ENCODE data around the gene UBA5.

The UBA5 gene

GRCh38 chr3:132642539-132642847, 17.6 kb upstream of the UBA5 start:
- Histone ChIP-seq H3K27ac (ENCODE audit: low read depth, low read length) (no peak overlapping the region), H3K9ac (ENCODE audit: low read length) (no peak overlapping the region), H2BK5ac (ENCODE audit: low read length) (no peak overlapping the region), H4K5ac (ENCODE audit: low read length) (no peak overlapping the region), H3K4me2 (ENCODE audit: low read length) (no peak overlapping the region), H3K79me1 (ENCODE audit: low read length) (no peaks in the 10 kb centered on the region), H2AK5ac (ENCODE audit: low read length) (no peak overlapping the region), H3K4me3 (ENCODE audit: low read length) (no peak overlapping the region), H3K23ac (ENCODE audit: low read length) (no peak overlapping the region), H3K4ac (ENCODE audit: low read depth, low read length) (no peak overlapping the region), H3K18ac (ENCODE audit: low read length) (no peak overlapping the region), H2BK120ac (ENCODE audit: low read depth, low read length) (no peak overlapping the region), H2BK15ac (replicated peaks; ENCODE audit: low read depth) (no peak overlapping the region), H3K56ac (ENCODE audit: low read length) (no peak overlapping the region), H4K8ac (ENCODE audit: low read depth, low read length) (no peak overlapping the region), H3K36me3 (ENCODE audit: control insufficient read depth, insufficient read depth, low read length) (no peaks in the 10 kb centered on the region), H3K79me2 (ENCODE audit: control insufficient read depth, insufficient read depth, low read length) (no peaks in the 10 kb centered on the region), H3K27me3 (ENCODE audit: insufficient read depth, low read length, poor library complexity) (no peaks in the 10 kb centered on the region), H3K4me1 (ENCODE audit: control insufficient read depth, low read depth, low read length) (no peaks in the 10 kb centered on the region)
- WGBS (ENCODE audit: extremely low coverage, insufficient coverage, low lambda C conversion rate) = no CpG with 5 or more reads among the region's 2 CpGs
- DNase-seq = no peak

- no peak overlapping the region for H3K4me2 ChIP-seq (ENCODE audit: low read length)
- H4K8ac ChIP-seq (ENCODE audit: low read depth, low read length) = no peak overlapping the region
- H3K23ac ChIP-seq (ENCODE audit: low read length) = no peak overlapping the region
- H2BK120ac ChIP-seq (ENCODE audit: low read depth, low read length) = no peak overlapping the region
- no peaks in the 10 kb centered on the region for H3K79me2 ChIP-seq (ENCODE audit: control insufficient read depth, insufficient read depth, low read length)
- H3K27ac ChIP-seq (ENCODE audit: low read depth, low read length) = no peak overlapping the region
- H3K4ac ChIP-seq (ENCODE audit: low read depth, low read length) = no peak overlapping the region
- no peak overlapping the region for H4K5ac ChIP-seq (ENCODE audit: low read length)
- H3K36me3 ChIP-seq (ENCODE audit: control insufficient read depth, insufficient read depth, low read length) = no peaks in the 10 kb centered on the region
- no CpG with 5 or more reads among the region's 2 CpGs for WGBS (ENCODE audit: extremely low coverage, insufficient coverage, low lambda C conversion rate)
- H3K79me1 ChIP-seq (ENCODE audit: low read length) = no peaks in the 10 kb centered on the region
- H3K9ac ChIP-seq (ENCODE audit: low read length) = no peak overlapping the region
- H2AK5ac ChIP-seq (ENCODE audit: low read length) = no peak overlapping the region
- no peak overlapping the region for H3K18ac ChIP-seq (ENCODE audit: low read length)
- H3K27me3 ChIP-seq (ENCODE audit: insufficient read depth, low read length, poor library complexity) = no peaks in the 10 kb centered on the region
- no peak overlapping the region for H2BK5ac ChIP-seq (ENCODE audit: low read length)
- DNase-seq = no peak
- H3K4me1 ChIP-seq (ENCODE audit: control insufficient read depth, low read depth, low read length) = no peaks in the 10 kb centered on the region
- H3K56ac ChIP-seq (ENCODE audit: low read length) = no peak overlapping the region
- no peak overlapping the region for H3K4me3 ChIP-seq (ENCODE audit: low read length)
- no peak overlapping the region for H2BK15ac ChIP-seq (replicated peaks; ENCODE audit: low read depth)
Measured at GRCh38 chr3:132643366-132643765, 16.8 kb upstream of the UBA5 start.

GRCh38 chr3:132645058-132645457, 15.1 kb upstream of the UBA5 start:
- Histone ChIP-seq H3K4ac (ENCODE audit: low read depth, low read length) (no peak overlapping the region), H3K27me3 (ENCODE audit: insufficient read depth, low read length, poor library complexity) (no peaks in the 10 kb centered on the region), H3K27ac (ENCODE audit: low read depth, low read length) (no peak overlapping the region), H2BK15ac (replicated peaks; ENCODE audit: low read depth) (no peak overlapping the region), H3K56ac (ENCODE audit: low read length) (no peak overlapping the region), H2BK5ac (ENCODE audit: low read length) (no peak overlapping the region), H3K4me1 (ENCODE audit: control insufficient read depth, low read depth, low read length) (no peaks in the 10 kb centered on the region), H3K79me2 (ENCODE audit: control insufficient read depth, insufficient read depth, low read length) (no peaks in the 10 kb centered on the region), H3K18ac (ENCODE audit: low read length) (no peak overlapping the region), H3K79me1 (ENCODE audit: low read length) (no peaks in the 10 kb centered on the region), H2AK5ac (ENCODE audit: low read length) (no peak overlapping the region), H4K5ac (ENCODE audit: low read length) (no peak overlapping the region), H3K9ac (ENCODE audit: low read length) (no peak overlapping the region), H3K36me3 (ENCODE audit: control insufficient read depth, insufficient read depth, low read length) (no peaks in the 10 kb centered on the region), H3K4me3 (ENCODE audit: low read length) (no peak overlapping the region), H3K23ac (ENCODE audit: low read length) (no peak overlapping the region), H3K4me2 (ENCODE audit: low read length) (no peak overlapping the region), H2BK120ac (ENCODE audit: low read depth, low read length) (no peak overlapping the region), H4K8ac (ENCODE audit: low read depth, low read length) (no peak overlapping the region)
- no CpG with 5 or more reads among the region's 1 CpG for WGBS (ENCODE audit: extremely low coverage, insufficient coverage, low lambda C conversion rate)
- peak; percentile 84 for DNase-seq

- no peak overlapping the region for H3K9ac ChIP-seq (ENCODE audit: low read length)
- no peaks in the 10 kb centered on the region for H3K79me2 ChIP-seq (ENCODE audit: control insufficient read depth, insufficient read depth, low read length)
- no peak overlapping the region for H4K8ac ChIP-seq (ENCODE audit: low read depth, low read length)
- no peak for DNase-seq
- H3K56ac ChIP-seq (ENCODE audit: low read length) = no peak overlapping the region
- no CpG with 5 or more reads among the region's 1 CpG for WGBS (ENCODE audit: extremely low coverage, insufficient coverage, low lambda C conversion rate)
- H3K4ac ChIP-seq (ENCODE audit: low read depth, low read length) = no peak overlapping the region
- no peak overlapping the region for H3K23ac ChIP-seq (ENCODE audit: low read length)
- no peak overlapping the region for H3K4me3 ChIP-seq (ENCODE audit: low read length)
- no peak overlapping the region for H2BK15ac ChIP-seq (replicated peaks; ENCODE audit: low read depth)
- no peak overlapping the region for H3K4me2 ChIP-seq (ENCODE audit: low read length)
- no peak overlapping the region for H2BK120ac ChIP-seq (ENCODE audit: low read depth, low read length)
- no peaks in the 10 kb centered on the region for H3K4me1 ChIP-seq (ENCODE audit: control insufficient read depth, low read depth, low read length)
- H3K79me1 ChIP-seq (ENCODE audit: low read length) = no peaks in the 10 kb centered on the region
- no peak overlapping the region for H3K27ac ChIP-seq (ENCODE audit: low read depth, low read length)
- no peak overlapping the region for H4K5ac ChIP-seq (ENCODE audit: low read length)
- no peak overlapping the region for H2BK5ac ChIP-seq (ENCODE audit: low read length)
- H3K18ac ChIP-seq (ENCODE audit: low read length) = no peak overlapping the region
- no peaks in the 10 kb centered on the region for H3K36me3 ChIP-seq (ENCODE audit: control insufficient read depth, insufficient read depth, low read length)
- H3K27me3 ChIP-seq (ENCODE audit: insufficient read depth, low read length, poor library complexity) = no peaks in the 10 kb centered on the region
- no peak overlapping the region for H2AK5ac ChIP-seq (ENCODE audit: low read length)
Measured at GRCh38 chr3:132650153-132650552, 10.0 kb upstream of the UBA5 start.

- H3K56ac ChIP-seq (ENCODE audit: low read length) = no peak overlapping the region
- no CpG with 5 or more reads among the region's 1 CpG for WGBS (ENCODE audit: extremely low coverage, insufficient coverage, low lambda C conversion rate)
- no peak overlapping the region for H3K23ac ChIP-seq (ENCODE audit: low read length)
- no peak overlapping the region for H3K27ac ChIP-seq (ENCODE audit: low read depth, low read length)
- no peaks in the 10 kb centered on the region for H3K79me1 ChIP-seq (ENCODE audit: low read length)
- H3K4me3 ChIP-seq (ENCODE audit: low read length) = no peak overlapping the region
- no peak overlapping the region for H3K4ac ChIP-seq (ENCODE audit: low read depth, low read length)
- H2BK15ac ChIP-seq (replicated peaks; ENCODE audit: low read depth) = no peak overlapping the region
- H3K36me3 ChIP-seq (ENCODE audit: control insufficient read depth, insufficient read depth, low read length) = no peaks in the 10 kb centered on the region
- H3K4me2 ChIP-seq (ENCODE audit: low read length) = no peak overlapping the region
- H2BK120ac ChIP-seq (ENCODE audit: low read depth, low read length) = no peak overlapping the region
- H3K27me3 ChIP-seq (ENCODE audit: insufficient read depth, low read length, poor library complexity) = no peaks in the 10 kb centered on the region
- H4K8ac ChIP-seq (ENCODE audit: low read depth, low read length) = no peak overlapping the region
- H3K9ac ChIP-seq (ENCODE audit: low read length) = no peak overlapping the region
- no peaks in the 10 kb centered on the region for H3K79me2 ChIP-seq (ENCODE audit: control insufficient read depth, insufficient read depth, low read length)
- no peak overlapping the region for H4K5ac ChIP-seq (ENCODE audit: low read length)
- H2AK5ac ChIP-seq (ENCODE audit: low read length) = no peak overlapping the region
- H3K4me1 ChIP-seq (ENCODE audit: control insufficient read depth, low read depth, low read length) = no peaks in the 10 kb centered on the region
- no peak for DNase-seq
- no peak overlapping the region for H3K18ac ChIP-seq (ENCODE audit: low read length)
- H2BK5ac ChIP-seq (ENCODE audit: low read length) = no peak overlapping the region
Measured at GRCh38 chr3:132652640-132653270, 7.4 kb upstream of the UBA5 start.

GRCh38 chr3:132654190-132654589, 5.9 kb upstream of the UBA5 start:
- Histone ChIP-seq H3K36me3 (ENCODE audit: control insufficient read depth, insufficient read depth, low read length) (no peaks in the 10 kb centered on the region), H3K27ac (ENCODE audit: low read depth, low read length) (no peak overlapping the region), H3K79me1 (ENCODE audit: low read length) (no peaks in the 10 kb centered on the region), H2AK5ac (ENCODE audit: low read length) (no peak overlapping the region), H3K27me3 (ENCODE audit: insufficient read depth, low read length, poor library complexity) (no peaks in the 10 kb centered on the region), H3K4me3 (ENCODE audit: low read length) (no peak overlapping the region), H3K23ac (ENCODE audit: low read length) (no peak overlapping the region), H3K9ac (ENCODE audit: low read length) (no peak overlapping the region), H2BK5ac (ENCODE audit: low read length) (no peak overlapping the region), H2BK120ac (ENCODE audit: low read depth, low read length) (no peak overlapping the region), H3K4ac (ENCODE audit: low read depth, low read length) (no peak overlapping the region), H4K5ac (ENCODE audit: low read length) (no peak overlapping the region), H3K4me1 (ENCODE audit: control insufficient read depth, low read depth, low read length) (no peaks in the 10 kb centered on the region), H3K4me2 (ENCODE audit: low read length) (no peak overlapping the region), H4K8ac (ENCODE audit: low read depth, low read length) (no peak overlapping the region), H3K18ac (ENCODE audit: low read length) (no peak overlapping the region), H2BK15ac (replicated peaks; ENCODE audit: low read depth) (no peak overlapping the region), H3K56ac (ENCODE audit: low read length) (no peak overlapping the region), H3K79me2 (ENCODE audit: control insufficient read depth, insufficient read depth, low read length) (no peaks in the 10 kb centered on the region)
- DNase-seq = peak; percentile 32
- no CpG with 5 or more reads among the region's 2 CpGs for WGBS (ENCODE audit: extremely low coverage, insufficient coverage, low lambda C conversion rate)
